ENCODE data around the gene RLN1.
"Not testable (repeated sequence)": the region's sequence is repeated elsewhere in the genome, so short reads cannot be mapped to it uniquely, and the experiment has no call there.

Gene RLN1, protein sequence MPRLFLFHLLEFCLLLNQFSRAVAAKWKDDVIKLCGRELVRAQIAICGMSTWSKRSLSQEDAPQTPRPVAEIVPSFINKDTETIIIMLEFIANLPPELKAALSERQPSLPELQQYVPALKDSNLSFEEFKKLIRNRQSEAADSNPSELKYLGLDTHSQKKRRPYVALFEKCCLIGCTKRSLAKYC

DNA sequence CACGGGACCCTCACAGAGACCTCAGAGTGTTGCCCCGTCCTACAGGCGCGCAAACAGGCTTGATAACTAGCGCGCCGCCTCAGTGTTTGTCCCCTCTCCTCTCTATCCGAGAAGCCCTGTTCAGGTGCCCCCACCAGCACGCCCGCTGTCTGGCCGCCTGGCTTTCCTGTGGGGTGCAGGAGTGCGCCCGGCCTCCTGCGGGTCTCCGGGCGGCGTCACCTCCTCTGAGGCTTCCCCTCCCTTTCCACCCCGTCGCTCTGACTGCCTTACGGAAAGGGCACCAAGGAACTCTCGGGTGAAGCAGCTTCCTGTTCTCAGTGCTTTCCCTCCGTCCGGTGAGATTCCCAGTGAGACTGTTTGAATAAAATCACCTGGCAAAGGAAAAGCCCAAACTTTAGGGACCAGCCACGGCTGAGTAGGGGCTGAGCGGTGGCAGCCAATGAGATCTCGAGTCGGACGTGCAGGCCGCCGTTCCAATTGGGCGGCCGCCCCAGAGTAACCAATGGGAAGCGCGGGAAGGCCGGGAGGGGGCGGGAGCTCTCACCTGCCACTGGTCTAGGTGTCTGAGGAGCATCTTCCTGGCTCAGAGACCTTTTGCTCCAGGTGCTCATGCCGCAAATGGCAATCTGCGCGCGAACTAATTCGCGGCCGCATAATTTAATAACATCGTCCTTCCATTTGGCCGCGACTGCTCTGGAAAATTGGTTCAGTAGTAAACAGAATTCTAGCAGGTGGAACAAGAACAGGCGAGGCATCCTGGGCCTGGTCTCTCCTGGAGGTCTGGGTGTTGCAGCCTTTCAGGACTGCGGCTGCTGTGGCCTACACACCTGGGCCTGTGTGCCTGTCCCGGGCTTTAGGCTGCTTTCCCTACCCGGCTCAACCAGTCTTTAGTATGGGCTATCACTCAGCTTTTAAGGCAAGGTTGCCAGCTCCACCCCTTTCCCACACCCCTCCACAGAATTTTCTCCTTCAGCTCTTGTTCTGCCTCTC lies at the start of gene RLN1:
Gene RLN1 (minus strand): TSS at position 885 of the 990 bp plus-strand sequence. CDS start 130 bp downstream, at position 755.
- DNase-seq (ENCODE audit: low read depth), result not testable (repeated sequence)

DNA sequence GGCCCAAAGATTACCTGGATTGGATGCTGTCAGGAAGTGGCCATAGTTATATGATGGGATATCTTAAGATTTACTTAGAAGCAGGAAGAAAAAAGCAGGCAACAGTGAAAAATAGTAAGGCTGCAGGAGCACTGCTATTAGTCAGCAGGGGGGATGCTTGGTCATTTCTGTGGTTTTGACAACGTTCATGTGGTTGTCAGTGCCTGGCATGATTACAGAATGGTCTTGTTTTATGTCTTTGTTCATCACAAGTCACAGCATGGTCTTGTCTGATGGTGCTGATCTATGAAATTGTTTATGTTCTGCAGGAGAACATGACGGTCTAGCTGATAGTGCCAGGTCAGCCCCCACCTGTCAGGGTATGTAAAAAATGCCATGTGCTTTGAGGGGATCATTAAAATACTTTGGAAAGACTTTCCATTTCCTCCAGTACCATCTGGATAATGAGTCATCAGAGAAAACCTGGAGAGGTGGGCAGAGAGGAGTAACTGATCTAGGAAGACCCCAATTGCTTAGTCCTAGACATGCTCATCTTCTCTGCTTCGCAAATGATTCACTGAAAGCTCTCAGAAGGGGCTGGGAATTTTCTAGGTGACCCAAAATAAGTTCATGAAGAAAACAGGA lies 49.5 kb upstream of the RLN1 start:
- DNase-seq (ENCODE audit: low read depth), result no peak

DNA sequence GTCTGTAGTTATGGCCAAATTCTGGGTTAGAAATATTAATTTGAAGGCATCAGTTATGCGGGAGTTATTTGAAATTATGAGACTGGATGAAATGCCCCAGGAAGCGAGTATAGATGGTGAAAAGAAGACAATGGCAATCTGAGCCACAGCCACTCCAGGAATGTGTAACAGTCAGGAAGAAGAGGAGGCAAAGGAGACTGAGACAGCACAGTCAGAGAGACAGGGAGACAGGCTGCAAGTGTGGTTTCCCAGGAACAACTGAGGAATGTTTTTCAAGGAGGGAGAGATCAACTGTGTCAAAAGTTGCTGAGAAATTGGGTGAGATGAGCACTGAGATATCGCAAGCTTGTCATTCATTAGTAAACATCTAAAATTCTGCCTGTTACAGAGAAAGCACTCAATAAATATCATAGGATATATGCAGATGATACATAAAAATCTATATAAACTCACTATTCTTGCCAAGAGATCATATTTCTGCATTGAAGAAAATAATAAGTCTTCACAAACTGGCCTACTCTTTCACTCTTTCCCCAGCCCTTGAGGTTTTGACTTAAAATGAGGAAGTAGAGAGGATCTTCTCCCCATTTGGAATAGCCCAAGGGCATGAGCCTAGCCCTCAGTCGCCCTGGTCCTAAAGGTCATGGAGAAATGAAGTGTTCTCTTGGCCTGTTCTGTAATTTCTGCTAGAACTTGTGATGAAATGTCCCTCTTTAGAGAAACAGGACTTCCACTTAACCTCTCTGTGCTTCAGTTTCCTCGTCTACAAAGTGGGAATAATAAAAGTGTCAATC lies 48.5 kb upstream of the RLN1 start:
- no peak for DNase-seq (ENCODE audit: low read depth)

DNA sequence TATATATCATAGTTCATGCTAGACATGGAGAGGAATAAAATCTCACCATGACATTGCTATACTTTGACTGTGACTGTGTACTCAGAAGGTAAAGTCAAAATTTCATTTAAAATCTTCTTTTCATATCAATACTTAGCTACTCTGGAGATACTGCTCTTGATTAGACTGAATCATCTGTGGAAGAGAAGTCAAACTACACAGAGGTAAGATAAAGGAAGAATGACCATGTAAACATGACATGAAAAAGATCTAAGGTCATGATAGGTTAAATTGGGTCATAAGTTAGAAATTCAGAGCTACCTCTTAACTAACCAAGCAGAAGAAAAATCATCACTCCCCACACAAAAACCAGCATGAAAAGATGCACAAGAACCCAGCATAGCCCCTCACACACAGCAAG lies 44.8 kb upstream of the RLN1 start:
- DNase-seq (ENCODE audit: low read depth), result no peak

DNA sequence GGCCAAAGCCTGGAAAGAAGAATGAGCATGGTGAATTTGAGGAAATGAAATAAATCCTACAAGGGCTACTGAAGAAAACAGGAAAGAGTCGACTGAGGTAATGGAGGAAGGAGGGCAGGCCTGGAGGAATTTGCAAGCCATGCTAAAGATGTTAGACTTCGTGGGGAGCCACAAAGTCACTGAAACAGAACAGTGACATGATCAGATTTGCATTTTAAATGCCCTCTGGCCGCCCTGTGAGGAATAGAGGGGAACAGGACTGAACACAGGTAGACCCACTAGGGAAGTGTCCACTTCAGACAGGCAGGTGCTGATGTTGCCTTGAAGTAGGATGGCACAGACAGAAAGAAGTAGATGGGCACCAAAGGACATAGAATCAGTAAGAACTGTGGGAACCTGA lies 42.8 kb upstream of the RLN1 start:
- no peak for DNase-seq (ENCODE audit: low read depth)

DNA sequence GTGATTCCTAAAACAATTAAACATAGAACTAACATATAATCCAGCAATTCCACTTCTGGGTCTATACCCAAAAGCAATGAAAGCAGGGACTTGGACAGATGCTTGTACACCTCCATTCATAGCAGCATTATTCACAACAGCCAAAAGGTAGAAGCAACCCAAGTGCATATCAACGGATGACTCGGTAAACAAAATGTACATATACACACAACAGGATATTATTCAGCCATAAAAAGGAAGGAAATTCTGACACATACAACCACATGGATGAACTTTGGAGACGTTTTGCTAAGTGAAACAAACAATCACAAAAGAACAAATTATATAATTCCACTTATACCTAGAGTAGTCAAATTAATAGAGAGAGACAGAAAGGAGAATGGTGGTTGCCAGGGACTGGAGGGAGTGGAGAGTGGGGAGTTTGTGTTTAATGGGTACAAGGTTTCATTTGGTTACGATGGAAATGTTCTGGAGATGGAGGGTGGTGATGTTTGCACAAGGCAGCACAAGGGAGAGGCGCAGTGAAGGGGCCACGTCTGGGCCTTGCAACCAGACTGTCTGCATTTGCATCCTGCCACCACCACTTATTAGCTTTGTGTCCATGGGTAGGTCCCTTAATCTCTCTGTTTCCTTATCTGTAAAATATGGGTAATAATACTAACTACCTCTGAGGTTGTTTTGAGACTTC lies 36.3 kb upstream of the RLN1 start:
- no peak for DNase-seq (ENCODE audit: low read depth)

DNA sequence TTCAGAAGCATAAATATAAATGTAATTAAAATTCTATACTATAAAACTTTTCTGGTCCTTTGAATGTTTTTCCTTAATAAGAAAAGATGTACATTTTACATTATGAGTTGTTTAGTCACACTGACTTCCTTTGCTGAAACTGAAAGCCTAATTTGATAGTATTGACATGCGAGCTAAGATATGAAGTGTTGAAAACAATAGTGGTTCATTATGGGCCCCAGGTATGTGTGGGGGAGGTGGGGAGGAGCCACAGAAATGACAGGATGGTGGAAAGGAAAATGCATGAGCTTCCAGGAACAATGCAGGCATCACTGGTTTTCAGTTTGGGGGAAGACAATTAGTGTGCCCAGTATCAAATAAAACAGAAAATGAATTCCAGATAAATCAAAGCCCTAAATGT lies 35.4 kb upstream of the RLN1 start:
- DNase-seq (ENCODE audit: low read depth), result no peak

DNA sequence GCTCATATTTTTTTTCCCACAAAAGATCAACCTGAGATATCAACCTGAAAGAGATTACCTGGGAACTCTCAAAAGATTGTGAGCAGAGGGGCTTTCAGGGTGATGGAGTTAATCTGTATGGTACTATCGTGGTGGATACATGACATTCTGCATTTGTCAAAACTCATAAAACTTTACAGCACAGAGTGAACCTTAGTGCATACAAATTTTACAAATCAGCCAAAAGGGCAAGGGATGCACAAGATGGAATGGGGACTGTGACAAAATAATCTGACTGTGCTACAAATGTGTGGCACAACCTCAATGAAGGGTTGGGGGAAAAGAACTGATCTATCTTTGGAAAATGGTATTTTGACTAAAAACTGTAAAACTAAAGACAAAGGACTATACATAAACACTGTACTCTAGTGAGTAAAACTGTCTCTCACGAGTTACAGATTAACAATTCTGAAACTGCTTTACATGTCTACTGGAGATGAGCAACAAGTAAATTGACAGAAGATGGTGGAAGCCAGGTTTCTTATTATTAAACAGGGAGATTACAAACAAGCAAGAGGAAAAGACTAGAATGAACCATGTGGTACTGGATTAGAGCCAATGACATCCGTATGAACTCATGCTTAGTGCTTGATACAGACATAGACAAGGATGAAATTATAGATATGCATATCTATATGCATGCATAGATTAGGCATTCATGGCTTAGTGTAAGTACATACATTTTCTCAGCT lies 24.8 kb upstream of the RLN1 start:
- DNase-seq (ENCODE audit: low read depth), result no peak

DNA sequence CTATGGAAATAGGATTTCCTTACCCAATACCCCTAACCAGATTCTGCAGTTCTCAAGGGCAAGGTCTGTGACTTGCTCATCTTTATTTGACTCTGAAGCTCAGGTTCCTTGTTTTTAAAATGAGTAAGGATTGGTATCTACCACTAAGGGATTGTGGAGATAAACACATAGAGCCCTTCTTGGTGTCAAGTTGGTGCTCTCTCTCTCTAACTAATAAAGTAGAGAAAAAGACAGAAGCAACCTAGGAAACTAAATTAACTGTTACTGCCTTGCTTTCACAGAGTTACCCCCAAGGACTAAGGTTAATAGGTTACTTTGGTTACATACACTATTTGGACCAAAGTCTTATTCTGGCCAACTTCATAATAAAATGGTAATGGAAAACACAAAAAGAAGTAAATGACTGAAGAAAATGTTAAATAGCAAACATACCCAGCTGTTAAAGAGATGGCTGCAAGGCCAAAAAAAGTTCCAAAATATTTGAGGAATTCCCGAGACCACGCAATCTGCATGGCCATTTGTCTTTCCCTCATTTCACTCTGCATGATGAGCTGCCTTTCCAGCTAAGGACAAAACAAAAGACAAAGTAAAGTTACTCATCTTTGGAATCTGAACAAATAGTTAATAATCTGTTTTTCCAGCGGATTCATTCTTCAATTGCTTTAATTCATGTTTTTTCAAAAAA lies 21.8 kb upstream of the RLN1 start:
- DNase-seq (ENCODE audit: low read depth), result no peak

DNA sequence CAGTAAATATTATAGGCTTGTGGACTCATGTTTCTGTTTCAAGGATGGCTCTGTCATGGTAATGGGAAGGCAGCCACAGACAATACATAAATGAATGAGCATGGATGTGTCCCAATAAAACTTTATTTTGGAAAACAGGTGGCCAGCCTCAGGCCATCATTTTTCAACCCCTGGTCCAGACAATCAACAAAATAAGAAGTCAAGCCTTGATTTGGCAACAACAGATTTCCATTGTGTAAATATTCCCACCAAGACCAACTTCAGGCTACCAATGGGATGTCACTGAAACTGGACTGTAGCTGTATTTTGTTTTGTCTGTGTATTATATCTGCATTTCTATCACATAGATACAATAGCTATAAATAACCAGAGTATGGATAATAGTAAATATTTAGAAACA lies 20.7 kb upstream of the RLN1 start:
- no peak for DNase-seq (ENCODE audit: low read depth)

DNA sequence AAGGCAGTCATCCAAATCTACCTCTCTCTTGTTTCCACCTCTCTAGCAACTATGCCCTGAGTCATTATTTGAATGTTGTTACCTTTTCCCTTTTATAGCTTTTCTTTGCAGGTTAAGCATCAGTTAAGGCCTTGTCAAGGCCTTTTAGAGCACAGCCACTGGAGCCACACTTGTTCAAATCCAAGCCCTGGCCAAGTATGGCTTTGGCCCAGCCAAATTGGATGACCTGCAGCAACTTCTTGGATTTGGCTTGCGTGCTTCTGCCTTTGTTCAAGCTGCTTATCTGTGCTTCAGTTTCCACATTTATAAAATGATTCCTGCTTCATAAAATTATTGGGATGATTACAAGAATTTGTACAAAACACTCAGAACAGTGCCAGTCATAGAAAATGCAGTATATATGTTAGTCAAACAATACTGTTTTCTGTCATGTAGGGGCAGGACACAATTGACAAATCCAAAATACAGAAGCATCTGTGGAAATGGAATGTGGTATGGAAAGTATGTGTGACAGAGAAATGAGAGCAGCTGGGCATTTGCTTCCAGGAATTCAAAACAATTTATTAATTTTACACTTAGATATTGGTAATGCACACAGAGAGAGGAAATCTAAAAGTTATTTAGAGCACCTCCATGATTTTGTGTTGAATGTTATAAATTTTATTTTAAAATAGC lies 17.9 kb upstream of the RLN1 start:
- no peak for DNase-seq (ENCODE audit: low read depth)

DNA sequence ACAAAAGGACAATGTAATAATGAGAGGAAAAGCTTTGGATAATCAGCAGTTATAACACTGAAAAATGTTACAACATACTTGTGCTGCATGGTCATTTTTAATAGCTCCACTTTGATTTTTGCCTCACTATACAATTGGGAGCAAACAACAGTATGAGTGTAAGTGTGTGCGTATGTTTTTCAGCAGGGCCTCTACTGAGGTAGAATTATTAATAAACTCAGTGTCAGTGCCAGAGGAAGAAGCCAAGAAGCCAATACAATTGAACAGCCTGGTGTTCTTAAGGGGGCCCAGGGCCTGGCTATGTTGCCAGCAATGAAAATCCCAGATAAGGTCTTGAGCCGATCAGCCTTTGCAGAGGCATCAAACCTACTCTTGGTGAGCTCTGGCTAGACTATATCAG lies 16.1 kb upstream of the RLN1 start:
- no peak for DNase-seq (ENCODE audit: low read depth)

DNA sequence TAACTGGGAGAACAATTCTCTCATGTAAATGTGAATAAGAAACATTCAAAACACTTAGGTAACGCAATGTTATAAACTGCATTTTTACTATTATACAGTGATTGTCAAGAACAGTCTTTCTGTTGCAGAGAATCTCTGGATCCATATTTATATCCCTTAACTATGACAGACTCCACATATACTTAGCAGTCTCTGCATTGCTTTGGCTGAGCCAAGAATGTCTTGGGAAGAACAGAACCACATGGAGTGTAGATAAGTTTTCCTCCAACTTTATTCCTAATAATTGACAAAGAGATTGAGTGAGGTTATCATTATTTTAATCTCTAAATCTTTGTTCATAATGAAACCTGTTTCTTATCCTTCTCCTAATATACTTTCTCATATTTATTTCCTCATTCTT lies 15.6 kb upstream of the RLN1 start:
- no peak for DNase-seq (ENCODE audit: low read depth)

DNA sequence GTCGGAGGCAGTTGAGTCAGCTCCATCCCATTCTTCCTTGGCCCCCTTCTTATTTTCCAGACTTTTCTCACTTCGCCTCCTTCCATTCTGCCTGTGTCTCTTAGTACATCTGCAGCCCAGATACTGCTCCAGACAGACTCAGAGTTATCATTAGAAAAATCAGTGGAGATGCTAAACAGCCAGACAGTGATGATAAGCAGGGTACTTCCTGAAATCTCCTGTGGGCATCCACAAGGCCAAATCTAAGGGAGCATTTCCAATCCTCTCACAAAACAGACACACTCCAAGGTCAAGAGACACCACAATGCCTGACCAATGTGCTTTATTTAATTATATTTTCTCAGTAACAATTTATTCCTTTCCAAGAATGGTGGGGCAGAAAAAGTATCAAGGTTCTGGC lies 14.5 kb upstream of the RLN1 start:
- no peak for DNase-seq (ENCODE audit: low read depth)

DNA sequence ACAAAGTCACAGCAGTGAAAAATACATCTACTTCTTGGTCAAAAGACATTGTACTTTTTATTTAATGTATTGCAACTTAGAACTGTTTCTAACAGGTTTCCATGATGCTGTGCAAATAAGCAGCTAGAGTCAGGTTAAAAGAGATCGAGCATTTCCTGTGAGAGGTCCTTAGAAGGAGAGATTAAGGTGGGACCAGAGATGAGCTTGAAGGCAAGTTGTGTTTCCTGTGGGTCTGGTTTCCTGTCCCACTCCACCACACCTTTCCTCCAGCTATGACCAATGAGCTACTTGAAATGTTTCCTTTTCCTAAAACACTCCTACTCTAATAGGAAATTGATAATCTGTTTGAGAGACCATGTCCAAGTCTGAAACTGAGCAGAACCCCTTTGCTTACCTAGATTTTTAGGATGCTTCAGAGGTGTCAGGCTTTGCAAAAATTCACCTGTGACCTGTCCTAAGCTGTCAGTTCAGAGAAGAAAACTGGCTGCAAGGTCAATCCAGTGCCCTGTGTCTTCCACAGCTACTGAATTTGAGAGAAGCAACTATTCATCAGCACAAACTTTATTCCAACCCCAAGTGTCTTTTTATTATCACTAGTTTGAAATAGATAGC lies 13.1 kb upstream of the RLN1 start:
- no peak for DNase-seq (ENCODE audit: low read depth)

DNA sequence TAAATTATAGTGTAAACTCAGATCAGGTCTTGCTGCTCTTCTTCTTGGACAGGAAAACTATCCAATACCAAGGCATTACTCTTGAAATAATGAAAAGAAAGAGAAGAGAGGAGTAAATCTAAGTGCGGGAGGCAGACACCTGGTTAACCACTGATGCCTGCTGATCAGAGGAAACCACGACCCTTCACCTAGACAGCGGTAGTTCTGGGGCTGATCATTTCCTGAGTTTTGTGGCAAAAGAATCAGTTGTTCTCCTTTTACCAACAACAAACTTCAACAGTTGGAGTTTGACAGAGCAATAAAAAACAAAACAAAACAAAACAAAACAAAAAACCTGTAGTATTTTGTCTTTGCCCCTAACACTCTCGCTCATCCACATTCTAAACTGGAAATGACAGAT lies 3.0 kb downstream of the RLN1 start:
- DNase-seq (ENCODE audit: low read depth), result no peak

DNA sequence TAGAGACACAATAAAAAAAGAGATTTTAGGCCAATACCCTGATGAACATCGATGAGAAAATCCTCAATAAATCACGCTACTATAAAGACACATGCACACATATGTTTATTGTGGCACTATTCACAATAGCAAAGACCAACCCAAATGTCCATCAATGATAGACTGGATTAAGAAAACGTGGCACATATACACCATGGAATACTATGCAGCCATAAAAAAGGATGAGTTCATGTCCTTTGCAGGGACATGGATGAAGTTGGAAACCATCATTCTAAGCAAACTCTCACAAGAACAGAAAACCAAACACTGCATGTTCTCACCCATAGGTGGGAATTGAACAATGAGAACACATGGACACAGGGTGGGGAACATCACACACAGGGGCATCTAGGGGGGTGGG lies 8.4 kb downstream of the RLN1 start:
- DNase-seq (ENCODE audit: low read depth), result not testable (repeated sequence)

DNA sequence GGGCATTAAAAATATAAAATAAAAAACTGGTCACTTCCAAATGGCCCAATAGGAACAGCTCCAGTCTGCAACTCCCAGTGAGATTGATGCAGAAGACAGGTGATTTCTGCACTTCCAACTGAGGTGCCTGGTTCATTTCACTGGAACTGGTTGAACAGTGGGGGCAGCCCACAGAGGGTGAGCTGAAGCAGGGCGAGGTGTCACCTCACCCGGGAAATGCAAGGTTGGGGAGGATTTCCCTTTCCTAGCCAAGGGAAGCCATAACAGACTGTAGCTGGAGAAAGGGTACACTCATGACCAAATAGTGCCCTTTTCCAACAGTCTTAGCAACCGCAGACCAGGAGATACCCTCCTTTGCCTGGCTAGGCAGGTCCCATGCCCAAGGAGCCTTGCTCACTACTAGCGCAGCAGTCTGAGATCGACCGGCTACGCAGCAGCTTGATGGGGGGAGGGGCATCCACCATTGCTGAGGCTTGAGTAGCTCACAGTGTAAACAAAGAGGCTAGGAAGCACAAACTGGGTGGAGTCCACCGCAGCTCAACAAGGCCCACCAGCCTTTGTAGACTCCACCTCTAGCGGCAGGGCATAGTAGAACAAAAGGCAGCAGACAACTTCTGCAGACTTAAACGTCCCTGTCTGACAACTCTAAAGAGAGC lies 12.7 kb downstream of the RLN1 start:
- DNase-seq (ENCODE audit: low read depth), result no peak

DNA sequence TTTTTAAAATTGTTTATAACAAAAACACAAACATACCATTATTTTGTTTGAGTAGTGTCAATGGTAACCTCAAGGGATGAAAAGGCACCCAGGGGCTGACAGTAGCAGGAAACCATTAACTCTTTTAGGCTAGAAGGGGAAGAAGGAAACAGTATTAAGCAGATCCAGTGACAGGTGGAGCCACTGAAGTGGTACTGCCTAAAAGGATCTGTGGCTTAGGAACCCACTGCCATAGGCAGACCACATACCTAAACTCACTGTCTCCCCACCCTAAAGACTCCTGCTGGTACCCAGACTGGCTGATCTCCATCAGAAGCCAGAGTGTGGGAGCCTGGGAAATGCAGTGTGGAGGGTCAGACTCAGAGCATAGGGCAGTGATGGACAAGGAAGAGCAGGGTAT lies 13.5 kb downstream of the RLN1 start:
- DNase-seq (ENCODE audit: low read depth), result no peak
